H4 (cell line): ENCODE results near the gene KMT2B. TPM values are rescaled to one million over a fixed set of nuclear protein-coding genes. Genes with fewer than 3 reads are reported as not detected.
"Not testable (repeated sequence)": the region's sequence is repeated elsewhere in the genome, so short reads cannot be mapped to it uniquely, and the experiment has no call there.

Experiments used
- DNase-seq: peaks from one replicate; pipeline ENCODE4 v3.0.0-alpha.2; 2015; ENCODE audit warnings: low spot score
- total RNA-seq: library from RNA; depleted of rRNA; stranded (reverse); fragments of >200 nt; shearing (Covaris generic); gene quantifications from 2 replicates; pipeline ENCODE4 v1.2.3, GENCODE V29; 2014

Gene KMT2B
- total RNA-seq, 1 experiment from 2014 or later: 8.8 TPM

GRCh38 chr19:35710784-35711723 lies 6.7 kb upstream of the KMT2B start:
- DNase-seq: no peak

- no peak for DNase-seq
Measured at GRCh38 chr19:35712567-35713505, 5.0 kb upstream of the KMT2B start.

- DNase-seq: no peak
Measured at GRCh38 chr19:35713506-35713850, 4.3 kb upstream of the KMT2B start.

- no peak for DNase-seq
Measured at GRCh38 chr19:35713904-35714495, 3.8 kb upstream of the KMT2B start.

GRCh38 chr19:35714601-35715354 lies 3.0 kb upstream of the KMT2B start:
- DNase-seq: no peak

GRCh38 chr19:35715355-35715809 lies 2.4 kb upstream of the KMT2B start:
- DNase-seq: no peak

GRCh38 chr19:35715981-35716800 lies 1.6 kb upstream of the KMT2B start:
- DNase-seq: no peak

- peak; percentile 94 for DNase-seq
Measured at GRCh38 chr19:35716801-35717664, 770 bp upstream of the KMT2B start.

GRCh38 chr19:35718345-35719041 lies 690 bp downstream of the KMT2B start:
- no peak for DNase-seq

GRCh38 chr19:35719402-35720162 lies 1.8 kb downstream of the KMT2B start:
- DNase-seq: no peak

- DNase-seq: no peak
Measured at GRCh38 chr19:35720163-35720524, 2.3 kb downstream of the KMT2B start.

GRCh38 chr19:35720648-35721047 lies 2.8 kb downstream of the KMT2B start:
- no peak for DNase-seq

GRCh38 chr19:35721374-35721773 lies 3.6 kb downstream of the KMT2B start:
- no peak for DNase-seq

- no peak for DNase-seq
Measured at GRCh38 chr19:35722461-35722860, 4.7 kb downstream of the KMT2B start.

GRCh38 chr19:35722897-35723296 lies 5.1 kb downstream of the KMT2B start:
- DNase-seq: no peak

- no peak for DNase-seq
Measured at GRCh38 chr19:35723671-35724070, 5.9 kb downstream of the KMT2B start.

- not testable (repeated sequence) for DNase-seq
Measured at GRCh38 chr19:35724132-35724531, 6.3 kb downstream of the KMT2B start.

GRCh38 chr19:35724560-35724959 lies 6.8 kb downstream of the KMT2B start:
- no peak for DNase-seq
